ENCODE data around the gene SPPL3.

SPPL3 gene

DNA sequence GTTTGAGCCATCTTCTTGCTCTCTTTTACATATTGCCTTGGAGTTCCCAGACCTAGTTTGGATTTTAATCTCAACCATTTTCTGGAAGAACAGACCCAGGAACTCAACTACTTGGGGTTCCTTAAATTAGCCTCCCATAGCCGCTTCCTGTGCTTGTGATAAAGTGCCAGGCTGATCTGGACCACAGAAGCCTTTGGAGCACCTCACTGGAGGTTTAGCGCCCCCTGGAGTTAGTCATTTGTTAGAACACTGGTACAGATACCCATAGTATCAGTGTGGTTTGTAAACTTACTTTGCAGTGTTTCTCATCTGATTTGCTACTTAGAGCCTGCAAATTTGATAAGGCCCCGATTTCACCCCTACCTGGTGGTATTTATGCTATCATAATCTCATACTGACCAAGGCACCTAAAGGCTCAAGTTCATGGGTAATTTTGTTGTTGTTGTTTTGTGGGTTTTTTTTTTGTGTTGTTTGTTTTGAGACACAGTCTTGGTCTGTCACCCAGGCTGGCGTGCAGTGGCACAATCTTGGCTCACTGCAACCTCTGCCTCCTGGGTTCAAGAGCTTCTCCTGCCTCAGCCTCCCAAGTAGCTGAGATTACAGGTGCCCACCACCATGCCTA, 190.2 kb downstream of the SPPL3 start:
- H3K9me3 ChIP-seq (ENCODE audit: insufficient read depth, low read depth, low read length), result no peaks in the 10 kb centered on the region

DNA sequence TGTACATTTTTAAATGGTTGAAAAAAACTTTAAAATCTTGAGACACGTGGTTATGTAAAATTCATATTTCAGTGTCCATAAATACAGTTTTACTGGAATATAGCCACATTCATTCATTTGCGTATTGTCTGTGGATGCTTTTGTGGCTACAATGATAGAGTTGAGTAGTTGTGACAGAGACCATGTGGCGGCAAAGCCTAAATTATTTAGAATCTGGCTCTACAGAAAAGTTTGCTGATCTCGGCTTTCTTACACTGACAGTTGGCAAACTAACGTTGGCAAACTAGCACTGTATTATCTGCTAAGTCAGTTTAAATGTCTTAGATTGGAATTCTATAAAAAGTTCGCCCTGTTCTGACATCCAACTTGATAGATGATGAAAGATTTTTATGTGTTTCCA, 191.5 kb downstream of the SPPL3 start:
- H3K9ac ChIP-seq (ENCODE audit: low read depth, low read length), result no peak overlapping the region
- H3K27ac ChIP-seq (ENCODE audit: low read depth, low read length), result no peak overlapping the region
- H3K4me3 ChIP-seq (ENCODE audit: low read length), result no peak overlapping the region
- no peaks in the 10 kb centered on the region for H3K27me3 ChIP-seq (ENCODE audit: insufficient read depth, low read length)
- peaks cover 44% of the 10 kb centered on the region for H3K36me3 ChIP-seq (ENCODE audit: insufficient read depth, low read length)
- H3K4me1 ChIP-seq (ENCODE audit: insufficient read depth, low read length), result peaks cover 14% of the 10 kb centered on the region; the same call in 1 of the 2 replicates
- no peaks in the 10 kb centered on the region for H3K9me3 ChIP-seq (ENCODE audit: insufficient read depth, low read depth, low read length)
- 90% methylated on average over 5 of the region's 6 CpGs for WGBS

More for the DNA sequence above, 190.2 kb downstream of the SPPL3 start:
- Histone ChIP-seq H3K9ac (ENCODE audit: low read depth, low read length) (no peak overlapping the region), H3K4me3 (ENCODE audit: low read length) (no peak overlapping the region), H3K27me3 (ENCODE audit: insufficient read depth, low read length) (no peaks in the 10 kb centered on the region), H3K36me3 (ENCODE audit: insufficient read depth, low read length) (peaks cover 56% of the 10 kb centered on the region), H3K4me1 (ENCODE audit: insufficient read depth, low read length) (peaks cover 14% of the 10 kb centered on the region; the same call in 1 of the 2 replicates), H3K27ac (ENCODE audit: low read depth, low read length) (no peak overlapping the region)
- WGBS, result 45% methylated on average over 4 of the region's 4 CpGs

All from HUES64 (cell line).